AG04449 (cell line): Measurements from ENCODE around the gene PROSER2.
"Not testable (repeated sequence)": the region's sequence is repeated elsewhere in the genome, so short reads cannot be mapped to it uniquely, and the experiment has no call there.

Source experiments
- CTCF ChIA-PET: fragments of 350-600 bp; formaldehyde crosslinking; extraction: SDS; loops from one replicate; lab custom pipeline; 2021; ENCODE audit warnings: antibody characterized with exemption; lab: Yijun Ruan, JAX
- POLR2A ChIA-PET: fragments of 400-600, 350-600 bp; formaldehyde crosslinking; extraction: SDS; loops from one replicate; lab custom pipeline; 2020; ENCODE audit warnings: antibody characterized with exemption, inconsistent platforms; lab: Yijun Ruan, JAX
- DNase-seq: peaks from one replicate; pipeline ENCODE4 v3.0.0-alpha.2; 2010; ENCODE audit warnings: low read depth, low spot score
- H3K4me3 ChIP-seq: 2 replicates; pipeline ENCODE4 v1.5.1; 2011; ENCODE audit warnings: low read depth, mild to moderate bottlenecking, control low read depth, low read length
- TF ChIP-seq, protein P1 (sequence below): IDR thresholded peaks from one replicate; pipeline ENCODE4 v1.5.1; 2011; ENCODE audit warnings: mild to moderate bottlenecking, moderate library complexity, low read length, control low read depth, inconsistent platforms; ENCODE audit not compliant: insufficient read depth; ENCODE audit errors: missing control alignments

The PROSER2 gene

DNA sequence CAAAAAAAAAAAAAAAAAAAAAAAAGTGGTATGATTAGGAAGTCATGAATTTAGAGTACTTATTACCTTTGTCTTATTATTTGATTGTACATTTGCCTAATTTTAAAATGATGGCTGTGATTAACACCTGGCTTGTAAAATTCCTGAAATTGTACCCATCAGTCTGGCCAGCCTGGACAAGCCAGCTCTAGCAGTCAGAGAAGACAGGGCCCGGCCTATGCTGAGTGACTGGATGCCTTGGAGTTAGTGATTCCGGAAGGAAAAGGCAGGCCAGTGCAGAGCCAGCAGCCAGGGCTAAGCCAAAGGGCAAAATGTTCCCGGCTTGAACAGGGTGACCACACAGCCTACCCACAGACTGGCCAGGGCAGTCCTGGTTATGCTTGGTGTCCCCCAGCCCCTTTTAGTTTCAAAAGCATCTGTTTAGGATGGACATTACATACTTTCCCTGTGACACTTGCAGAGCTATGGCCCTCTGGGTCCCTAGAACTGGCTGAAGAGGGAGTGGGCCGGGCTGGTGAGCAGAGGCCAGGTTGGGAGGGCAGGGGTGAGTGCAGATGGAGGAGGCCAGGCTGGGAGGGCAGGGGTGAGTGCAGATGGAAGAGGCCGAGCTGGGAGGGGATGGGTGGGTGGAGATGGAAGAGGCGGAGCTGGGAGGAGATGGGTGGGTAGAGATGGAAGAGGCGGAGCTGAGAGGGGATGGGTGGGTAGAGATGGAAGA, 61.7 kb downstream of the PROSER2 start:
- TF ChIP-seq, protein P1, sequence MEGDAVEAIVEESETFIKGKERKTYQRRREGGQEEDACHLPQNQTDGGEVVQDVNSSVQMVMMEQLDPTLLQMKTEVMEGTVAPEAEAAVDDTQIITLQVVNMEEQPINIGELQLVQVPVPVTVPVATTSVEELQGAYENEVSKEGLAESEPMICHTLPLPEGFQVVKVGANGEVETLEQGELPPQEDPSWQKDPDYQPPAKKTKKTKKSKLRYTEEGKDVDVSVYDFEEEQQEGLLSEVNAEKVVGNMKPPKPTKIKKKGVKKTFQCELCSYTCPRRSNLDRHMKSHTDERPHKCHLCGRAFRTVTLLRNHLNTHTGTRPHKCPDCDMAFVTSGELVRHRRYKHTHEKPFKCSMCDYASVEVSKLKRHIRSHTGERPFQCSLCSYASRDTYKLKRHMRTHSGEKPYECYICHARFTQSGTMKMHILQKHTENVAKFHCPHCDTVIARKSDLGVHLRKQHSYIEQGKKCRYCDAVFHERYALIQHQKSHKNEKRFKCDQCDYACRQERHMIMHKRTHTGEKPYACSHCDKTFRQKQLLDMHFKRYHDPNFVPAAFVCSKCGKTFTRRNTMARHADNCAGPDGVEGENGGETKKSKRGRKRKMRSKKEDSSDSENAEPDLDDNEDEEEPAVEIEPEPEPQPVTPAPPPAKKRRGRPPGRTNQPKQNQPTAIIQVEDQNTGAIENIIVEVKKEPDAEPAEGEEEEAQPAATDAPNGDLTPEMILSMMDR, result no peak
- POLR2A ChIA-PET, result no interaction called here
- CTCF ChIA-PET, result no interaction called here
- no peak for DNase-seq
- H3K4me3 ChIP-seq, result no peak overlapping the region

DNA sequence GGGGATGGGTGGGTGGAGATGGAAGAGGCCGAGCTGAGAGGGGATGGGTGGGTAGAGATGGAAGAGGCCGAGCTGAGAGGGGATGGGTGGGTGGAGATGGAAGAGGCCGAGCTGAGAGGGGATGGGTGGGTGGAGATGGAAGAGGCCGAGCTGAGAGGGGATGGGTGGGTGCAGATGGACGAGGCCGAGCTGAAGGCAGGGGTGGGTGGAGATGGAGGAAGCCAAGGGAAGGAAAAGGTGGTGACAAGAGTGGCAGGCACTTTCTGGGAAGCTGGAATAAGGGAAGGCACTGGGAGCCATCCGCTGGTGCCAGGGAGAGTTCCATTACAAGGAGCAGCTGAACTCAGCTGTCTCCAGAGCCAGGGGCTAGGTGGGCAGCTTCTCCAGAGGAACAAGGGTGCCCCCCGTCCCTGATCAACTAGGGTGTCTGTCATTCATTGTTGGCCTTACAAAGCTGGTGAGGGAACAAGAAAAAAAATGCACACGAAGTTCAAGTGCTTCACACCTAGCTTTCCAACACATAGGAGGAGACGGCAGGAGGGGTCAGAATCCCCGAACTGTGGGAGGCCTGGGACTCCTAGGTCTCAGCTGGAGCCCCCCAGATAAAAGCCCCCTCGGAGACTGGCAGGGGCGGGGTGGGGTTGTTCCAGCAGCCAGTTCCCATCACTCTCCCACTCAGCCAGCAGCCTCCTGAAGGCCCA, 62.4 kb downstream of the PROSER2 start:
- H3K4me3 ChIP-seq, result no peak overlapping the region
- ChIA-PET POLR2A (no interaction called here), CTCF (interaction anchor here (1.0 kb wide), 1 partner anchor 102 kb away, joined by 4 read pairs; no protein-coding TSS in a partner anchor)
- TF ChIP-seq, protein P1, result no peak
- DNase-seq, result no peak

DNA sequence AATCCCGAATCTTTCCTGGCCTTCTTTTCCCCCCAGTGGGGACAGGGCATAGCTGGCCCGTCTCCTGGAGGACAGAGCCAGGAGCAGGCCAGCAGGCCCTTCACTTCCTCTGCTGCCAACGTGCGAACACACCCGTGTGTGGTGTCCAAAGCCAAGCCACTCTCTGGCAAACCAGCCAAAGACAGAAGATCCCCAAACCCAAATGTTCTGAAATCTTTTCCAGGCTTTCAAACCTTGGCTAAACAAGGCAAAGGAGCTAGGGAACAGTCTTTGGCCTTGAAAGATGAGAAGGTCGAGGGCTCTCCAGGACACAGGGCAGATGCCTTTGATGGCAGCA, 63.0 kb downstream of the PROSER2 start:
- TF ChIP-seq, protein P1, result no peak
- no peak for DNase-seq
- ChIA-PET CTCF (interaction anchor here (0.9 to 1.0 kb wide), 2 partner anchors 10 to 103 kb away, joined by 4 read pairs; no protein-coding TSS in a partner anchor), POLR2A (no interaction called here)
- H3K4me3 ChIP-seq, result no peak overlapping the region

DNA sequence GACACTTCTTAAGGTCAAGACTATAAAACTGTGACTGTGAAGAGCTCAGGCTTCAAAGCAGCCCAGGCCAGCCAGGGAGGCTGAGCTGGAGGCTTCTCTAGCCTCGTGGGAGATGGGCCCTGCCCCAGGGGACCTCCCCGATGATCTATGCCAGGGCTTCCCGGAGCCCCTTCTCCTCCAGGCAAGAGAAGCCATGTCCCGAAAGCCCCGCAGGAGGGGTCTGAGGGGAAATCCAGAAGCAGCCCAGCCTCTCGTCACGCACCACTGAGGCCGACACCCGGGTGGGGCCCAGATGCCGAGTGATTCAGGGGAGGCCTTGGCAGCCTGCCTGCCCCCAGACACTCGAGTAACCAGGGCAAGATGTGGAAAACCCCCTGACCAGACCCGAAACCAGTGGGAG, 63.7 kb downstream of the PROSER2 start:
- ChIA-PET CTCF (interaction anchor here (0.9 kb wide), 1 partner anchor 11 kb away, joined by 4 read pairs; no protein-coding TSS in a partner anchor), POLR2A (no interaction called here)
- DNase-seq, result no peak
- H3K4me3 ChIP-seq, result no peak overlapping the region
- TF ChIP-seq, protein P1, result no peak

DNA sequence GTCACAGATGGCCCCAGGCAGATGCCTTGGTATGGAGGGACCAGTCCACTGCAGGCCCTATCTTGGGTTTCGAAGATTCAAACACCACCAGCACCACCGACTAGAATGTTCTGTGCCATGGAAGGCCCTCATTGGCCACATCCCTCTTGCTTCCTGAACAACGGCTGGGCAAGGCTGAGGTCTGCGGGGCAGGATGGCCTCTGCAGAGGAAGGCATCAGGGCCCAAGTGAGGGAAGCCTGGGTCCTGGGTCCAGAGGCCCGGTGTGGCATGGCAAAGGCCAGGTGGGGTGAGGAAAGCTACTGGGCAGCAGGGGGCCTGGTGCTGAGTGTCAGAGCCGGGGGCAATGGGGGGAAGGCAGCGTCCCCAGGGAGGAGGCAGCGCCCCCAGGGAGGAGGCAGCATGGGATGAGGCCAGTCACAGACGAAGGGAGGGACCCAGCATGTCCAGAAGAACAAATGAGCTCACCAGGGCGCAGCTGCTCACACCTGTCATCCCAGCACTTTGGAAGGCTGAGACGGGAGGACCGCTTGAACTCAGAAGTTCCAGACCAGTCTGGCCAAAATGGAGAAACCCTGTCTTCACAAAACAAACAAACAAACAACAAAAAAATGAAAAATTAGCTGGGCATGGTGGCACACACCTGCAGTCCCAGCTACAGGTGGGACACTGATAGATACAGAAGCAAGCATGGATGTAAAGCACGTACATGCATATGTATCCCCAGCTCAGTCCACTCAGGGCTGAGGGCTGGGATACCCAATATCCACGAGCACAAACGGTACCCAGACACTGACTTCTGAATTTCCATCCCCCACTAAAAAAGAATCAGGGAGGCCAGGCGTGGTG, 64.4 kb downstream of the PROSER2 start:
- POLR2A ChIA-PET, result no interaction called here
- H3K4me3 ChIP-seq, result no peak overlapping the region
- CTCF ChIA-PET, result no interaction called here
- no peak for DNase-seq
- TF ChIP-seq, protein P1, result no peak

DNA sequence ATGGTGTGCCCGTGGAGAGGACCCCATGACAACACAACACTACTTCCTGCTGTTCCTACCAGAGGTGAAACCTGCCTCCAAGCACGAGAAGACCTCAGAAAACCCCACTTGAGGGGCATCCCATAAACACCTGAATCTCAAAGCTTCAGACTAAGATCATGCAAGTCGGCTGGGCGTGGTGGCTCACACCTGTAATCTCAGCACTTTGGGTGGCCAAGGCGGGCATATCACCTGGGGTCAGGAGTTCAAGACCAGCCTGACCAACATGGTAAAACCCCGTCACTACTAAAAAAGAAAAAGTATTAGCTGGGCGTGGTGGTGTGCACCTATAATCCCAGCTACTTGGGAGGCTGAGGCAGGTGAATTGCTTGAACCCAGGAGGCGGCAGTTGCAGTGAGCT, 66.1 kb downstream of the PROSER2 start:
- DNase-seq, H3K4me3 ChIP-seq, POLR2A ChIA-PET, CTCF ChIA-PET: not testable (repeated sequence)
